Left kidney (tissue), 2 donors: ENCODE measurements around the gene KCNH6. TPM values are rescaled to one million over a fixed set of nuclear protein-coding genes. Genes with fewer than 3 reads are reported as not detected.
A peak's percentile ranks its signal among the peaks of the same experiment; 100 is the strongest.

Experiments used
- DNase-seq: peaks from one replicate; pipeline ENCODE4 v3.0.0-alpha.2; 2013
- polyA plus RNA-seq: library from polyadenylated mRNA; unstranded; fragments of 120-200 nt; gene quantifications from one replicate; pipeline ENCODE4 v1.2.1, GENCODE V29; 2013; ENCODE audit not compliant: insufficient read length

KCNH6 gene
- polyA plus RNA-seq, 1 donor: 2.2 TPM

DNA sequence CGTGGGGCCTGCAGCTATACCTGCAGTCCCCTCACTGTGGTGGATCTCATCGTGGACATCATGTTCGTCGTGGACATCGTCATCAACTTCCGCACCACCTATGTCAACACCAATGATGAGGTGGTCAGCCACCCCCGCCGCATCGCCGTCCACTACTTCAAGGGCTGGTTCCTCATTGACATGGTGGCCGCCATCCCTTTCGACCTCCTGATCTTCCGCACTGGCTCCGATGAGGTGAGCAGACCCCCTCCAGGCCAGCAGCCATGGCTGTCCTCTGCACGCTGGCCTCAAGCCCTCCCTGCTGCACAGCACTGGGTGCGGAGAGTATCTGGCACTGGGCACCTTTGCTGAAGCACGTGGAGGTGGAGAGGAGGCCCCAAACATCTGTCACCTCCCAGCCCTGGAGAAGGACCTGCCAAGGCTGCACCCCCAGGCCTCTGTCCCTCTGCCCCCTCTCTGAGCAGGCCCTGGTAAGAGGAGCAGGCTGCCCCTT is 11.0 kb downstream of the KCNH6 start:
- DNase-seq: no peak

DNA sequence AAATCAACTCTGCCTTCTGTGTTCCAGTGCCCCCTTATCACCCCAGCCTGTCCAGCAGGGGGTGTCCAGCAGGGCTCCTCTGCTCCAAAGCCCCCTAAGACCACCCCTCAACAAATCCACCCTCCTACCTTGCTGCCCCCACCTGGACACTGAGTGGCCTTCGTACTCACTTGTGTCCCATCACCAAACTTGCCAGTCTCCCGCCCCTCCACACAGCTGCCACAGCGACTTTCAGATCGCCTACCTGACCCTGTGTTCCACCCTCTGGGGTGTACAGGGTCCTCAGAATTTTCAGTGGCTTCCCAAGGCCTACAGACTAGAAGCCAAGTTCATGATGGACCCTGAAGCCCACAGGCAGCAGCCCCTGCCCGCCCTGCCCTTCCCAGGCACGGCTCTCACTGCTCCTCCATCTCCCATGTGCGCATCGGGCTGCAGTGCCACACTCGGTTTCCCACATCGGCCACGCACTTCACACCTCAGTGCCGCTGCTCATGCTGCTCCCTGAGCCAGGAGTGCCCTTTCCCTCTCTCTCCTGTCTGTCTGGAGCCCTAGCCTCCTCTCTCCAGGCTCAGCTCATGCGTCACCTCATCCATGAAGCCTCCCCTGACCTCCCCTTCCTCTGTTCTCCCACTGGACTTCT is 11.8 kb downstream of the KCNH6 start:
- DNase-seq: no peak

DNA sequence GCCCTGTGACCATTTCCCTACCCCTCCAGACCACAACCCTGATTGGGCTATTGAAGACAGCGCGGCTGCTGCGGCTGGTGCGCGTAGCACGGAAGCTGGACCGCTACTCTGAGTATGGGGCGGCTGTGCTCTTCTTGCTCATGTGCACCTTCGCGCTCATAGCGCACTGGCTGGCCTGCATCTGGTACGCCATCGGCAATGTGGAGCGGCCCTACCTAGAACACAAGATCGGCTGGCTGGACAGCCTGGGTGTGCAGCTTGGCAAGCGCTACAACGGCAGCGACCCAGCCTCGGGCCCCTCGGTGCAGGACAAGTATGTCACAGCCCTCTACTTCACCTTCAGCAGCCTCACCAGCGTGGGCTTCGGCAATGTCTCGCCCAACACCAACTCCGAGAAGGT is 12.5 kb downstream of the KCNH6 start:
- DNase-seq: no peak

DNA sequence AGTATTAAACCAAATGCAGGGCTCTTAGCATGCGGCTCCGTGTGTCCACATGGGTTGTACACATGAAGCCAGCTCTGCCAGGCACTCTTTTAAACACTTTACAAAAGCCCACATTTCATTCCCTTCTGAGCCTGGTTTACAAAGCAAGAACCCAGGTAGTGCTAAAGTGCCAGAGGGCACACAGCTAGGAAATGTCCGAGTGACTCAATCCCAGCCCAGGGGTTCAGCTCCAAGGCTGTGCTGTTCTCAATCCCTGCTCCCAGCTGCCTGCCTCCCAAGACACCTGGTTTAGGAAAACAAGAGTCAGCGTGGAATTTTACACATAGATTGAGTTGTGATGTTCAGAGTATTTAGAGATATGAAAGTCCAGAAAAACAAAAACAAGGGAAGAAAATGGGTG is 13.8 kb downstream of the KCNH6 start:
- no peak for DNase-seq

DNA sequence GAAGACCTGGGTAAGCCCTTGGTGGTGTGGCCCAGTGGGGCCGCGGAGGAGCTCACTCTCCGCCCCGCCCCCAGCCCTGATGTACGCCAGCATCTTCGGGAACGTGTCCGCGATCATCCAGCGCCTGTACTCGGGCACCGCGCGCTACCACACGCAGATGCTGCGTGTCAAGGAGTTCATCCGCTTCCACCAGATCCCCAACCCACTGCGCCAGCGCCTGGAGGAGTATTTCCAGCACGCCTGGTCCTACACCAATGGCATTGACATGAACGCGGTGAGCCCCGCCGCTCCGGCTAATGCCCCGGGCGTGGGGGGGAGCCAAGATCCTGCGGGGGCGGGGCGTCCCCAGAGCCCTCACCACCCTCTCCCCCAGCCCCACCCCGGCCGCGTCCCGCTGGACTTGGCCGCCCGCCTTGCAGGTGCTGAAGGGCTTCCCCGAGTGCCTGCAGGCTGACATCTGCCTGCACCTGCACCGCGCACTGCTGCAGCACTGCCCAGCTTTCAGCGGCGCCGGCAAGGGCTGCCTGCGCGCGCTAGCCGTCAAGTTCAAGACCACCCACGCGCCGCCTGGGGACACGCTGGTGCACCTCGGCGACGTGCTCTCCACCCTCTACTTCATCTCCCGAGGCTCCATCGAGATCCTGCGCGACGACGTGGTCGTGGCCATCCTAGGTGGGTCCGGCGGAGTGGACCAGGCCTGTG is 15.0 kb downstream of the KCNH6 start:
- DNase-seq: no peak

DNA sequence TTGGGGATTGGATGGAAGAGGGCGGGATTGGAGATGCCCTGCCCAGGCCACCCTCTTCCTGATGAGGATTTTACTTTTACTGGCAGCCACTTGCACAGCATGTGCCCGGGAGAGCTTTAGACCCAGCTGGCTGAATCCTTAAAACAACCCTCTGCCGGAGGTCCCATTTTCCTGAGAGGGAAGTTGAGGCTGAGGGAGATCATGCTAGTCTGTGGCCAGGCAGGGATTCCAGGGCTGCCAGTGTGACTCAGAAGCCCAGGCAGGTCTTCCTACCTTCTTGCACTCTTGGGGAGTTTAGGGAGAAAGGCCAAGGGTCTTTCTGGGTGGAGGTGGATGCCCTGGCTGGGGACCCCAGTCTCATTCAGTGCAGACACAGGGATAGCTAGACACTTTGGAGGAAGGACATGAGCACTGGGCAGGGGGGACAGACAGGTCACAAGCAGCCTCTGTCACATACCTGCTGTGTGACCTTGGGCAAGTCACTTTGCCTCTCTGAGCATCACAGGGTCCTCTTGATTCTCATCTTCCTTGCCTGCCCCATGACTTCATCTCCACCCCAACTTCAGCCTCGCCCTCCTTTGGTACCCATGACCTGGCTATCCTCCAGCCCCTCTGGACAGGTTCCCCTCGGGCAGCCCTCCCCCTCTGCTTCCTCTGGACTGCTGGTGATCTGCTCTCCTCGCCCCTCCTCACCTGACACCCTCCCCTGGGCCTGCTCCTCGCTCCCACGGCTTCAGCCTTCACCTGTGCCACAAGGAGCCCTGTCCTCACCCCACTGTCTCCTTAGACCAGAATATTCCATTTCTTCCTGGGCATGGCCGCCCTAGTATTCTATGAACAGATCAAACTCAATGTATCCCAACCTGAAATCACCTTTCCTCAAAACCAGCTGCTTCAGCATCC is 15.8 kb downstream of the KCNH6 start:
- no peak for DNase-seq

DNA sequence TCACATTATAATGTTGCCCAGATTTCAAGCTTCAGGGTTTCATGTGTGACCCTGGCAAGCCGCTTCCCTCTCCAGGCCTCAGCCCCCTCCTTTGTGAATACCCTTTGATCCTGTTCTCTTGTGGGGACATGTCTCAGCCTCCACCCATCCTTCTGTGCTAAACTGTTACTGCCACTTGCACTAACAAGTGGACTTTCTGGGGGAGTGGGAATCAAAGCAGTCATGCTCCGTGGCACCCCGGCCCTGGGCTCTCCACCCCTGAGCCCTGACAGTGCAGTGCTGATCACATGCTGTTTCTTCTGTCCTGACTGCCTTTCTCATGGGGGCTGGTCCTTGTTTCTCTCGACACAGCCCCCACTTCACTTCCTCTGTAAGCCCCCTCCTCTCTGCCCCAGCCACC is 17.4 kb downstream of the KCNH6 start:
- no peak for DNase-seq

DNA sequence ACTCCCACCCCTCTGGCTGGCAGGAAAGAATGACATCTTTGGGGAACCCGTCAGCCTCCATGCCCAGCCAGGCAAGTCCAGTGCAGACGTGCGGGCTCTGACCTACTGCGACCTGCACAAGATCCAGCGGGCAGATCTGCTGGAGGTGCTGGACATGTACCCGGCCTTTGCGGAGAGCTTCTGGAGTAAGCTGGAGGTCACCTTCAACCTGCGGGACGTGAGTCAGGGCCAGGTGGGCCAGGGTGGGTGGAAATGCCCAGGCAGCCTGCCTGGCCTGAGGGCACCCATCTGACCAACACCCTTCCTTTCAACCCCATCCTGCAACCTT is 19.0 kb downstream of the KCNH6 start:
- DNase-seq: no peak

DNA sequence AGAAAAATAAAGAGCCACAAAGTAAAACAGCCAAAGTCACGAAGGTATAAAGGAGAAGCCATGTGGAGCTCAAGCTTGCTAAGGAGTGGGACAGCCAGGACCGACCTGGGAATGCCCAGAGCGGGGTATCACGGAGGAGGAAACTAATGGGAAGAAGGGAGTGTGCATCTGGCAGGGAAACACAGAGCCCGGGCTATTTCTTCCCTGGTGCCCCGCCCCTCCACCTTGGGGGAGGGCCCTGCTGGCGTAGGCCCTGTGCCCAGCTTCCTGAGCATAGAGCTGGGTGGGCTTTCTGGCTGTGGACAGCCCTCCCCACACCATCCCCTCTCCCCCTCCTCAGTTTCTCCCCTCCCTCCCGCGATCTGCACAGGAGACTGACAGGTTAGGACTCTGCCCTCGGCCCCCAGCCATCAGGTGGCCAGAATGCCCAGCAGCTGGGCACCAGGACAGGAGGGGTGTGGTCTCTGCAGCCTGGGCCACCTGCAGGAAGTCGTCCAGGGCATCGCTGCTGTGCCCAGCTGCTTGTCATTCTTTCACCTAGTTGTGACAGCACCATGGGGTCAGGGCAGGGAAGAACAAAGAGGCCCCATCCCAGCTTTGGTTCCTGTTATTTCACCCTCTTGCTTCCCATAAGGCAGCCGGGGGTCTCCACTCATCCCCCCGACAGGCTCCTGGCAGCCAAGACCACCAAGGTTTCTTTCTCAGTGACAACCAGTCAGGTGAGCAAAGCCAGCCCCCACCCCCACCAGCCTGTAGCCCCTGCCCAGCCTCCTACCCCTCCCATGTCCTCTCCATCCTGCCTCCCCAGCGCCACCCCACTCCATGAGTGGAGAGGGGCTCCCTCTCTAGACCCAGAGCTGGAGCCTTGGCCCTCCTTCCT is 20.0 kb downstream of the KCNH6 start:
- DNase-seq: no peak

DNA sequence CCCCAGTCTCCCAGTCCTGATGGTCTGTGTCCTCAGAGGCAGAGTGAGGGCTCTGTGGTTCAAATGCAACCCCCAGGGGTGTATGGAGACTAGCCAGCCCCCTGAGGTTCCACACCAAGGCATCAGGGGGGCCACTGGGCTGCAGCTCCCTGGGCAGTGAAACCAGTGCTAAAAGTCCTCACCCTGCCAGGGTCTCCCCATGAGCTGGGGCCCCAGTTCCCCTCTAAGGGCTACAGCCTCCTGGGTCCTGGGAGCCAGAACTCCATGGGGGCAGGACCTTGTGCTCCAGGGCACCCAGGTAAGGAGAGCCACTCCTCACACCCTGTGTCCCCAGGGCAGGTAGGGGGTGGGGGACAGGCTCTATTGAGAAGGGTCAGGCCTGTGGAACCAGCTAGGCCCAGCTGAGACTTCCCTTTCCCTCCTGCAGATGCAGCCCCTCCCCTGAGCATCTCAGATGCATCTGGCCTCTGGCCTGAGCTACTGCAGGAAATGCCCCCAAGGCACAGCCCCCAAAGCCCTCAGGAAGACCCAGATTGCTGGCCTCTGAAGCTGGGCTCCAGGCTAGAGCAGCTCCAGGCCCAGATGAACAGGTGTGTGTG is 20.8 kb downstream of the KCNH6 start:
- DNase-seq: no peak

DNA sequence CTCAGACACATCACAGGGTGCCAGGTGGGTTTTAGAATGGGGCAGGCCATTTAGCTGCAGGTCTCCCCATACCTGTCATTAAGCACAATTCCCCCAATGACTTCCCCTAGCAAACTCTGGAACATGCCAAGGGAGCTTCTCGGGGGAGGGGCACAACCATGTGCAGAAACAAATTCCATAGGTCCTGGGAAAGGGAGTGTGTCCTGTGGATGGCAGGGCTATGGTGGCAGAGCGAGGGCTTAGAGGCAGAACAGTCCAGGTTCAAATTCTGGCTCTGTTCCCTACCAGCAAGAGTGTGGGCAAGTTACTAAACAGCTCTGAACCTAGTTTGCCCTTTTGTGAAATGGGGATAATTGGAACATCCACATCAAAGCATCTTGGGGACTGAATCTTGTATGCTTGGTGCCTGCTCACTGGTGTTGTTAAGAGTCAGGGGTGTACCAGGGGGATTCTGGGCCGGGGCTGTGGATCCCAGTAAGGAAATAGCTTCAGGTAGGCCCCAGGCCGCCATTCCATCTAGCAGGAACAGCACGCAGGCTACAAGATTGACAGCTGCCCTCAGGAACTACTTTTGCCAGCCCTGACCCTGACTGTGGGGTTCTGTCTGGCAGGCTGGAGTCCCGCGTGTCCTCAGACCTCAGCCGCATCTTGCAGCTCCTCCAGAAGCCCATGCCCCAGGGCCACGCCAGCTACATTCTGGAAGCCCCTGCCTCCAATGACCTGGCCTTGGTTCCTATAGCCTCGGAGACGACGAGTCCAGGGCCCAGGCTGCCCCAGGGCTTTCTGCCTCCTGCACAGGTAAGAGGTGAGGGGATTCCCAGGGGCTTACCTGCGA is 21.5 kb downstream of the KCNH6 start:
- DNase-seq: no peak

DNA sequence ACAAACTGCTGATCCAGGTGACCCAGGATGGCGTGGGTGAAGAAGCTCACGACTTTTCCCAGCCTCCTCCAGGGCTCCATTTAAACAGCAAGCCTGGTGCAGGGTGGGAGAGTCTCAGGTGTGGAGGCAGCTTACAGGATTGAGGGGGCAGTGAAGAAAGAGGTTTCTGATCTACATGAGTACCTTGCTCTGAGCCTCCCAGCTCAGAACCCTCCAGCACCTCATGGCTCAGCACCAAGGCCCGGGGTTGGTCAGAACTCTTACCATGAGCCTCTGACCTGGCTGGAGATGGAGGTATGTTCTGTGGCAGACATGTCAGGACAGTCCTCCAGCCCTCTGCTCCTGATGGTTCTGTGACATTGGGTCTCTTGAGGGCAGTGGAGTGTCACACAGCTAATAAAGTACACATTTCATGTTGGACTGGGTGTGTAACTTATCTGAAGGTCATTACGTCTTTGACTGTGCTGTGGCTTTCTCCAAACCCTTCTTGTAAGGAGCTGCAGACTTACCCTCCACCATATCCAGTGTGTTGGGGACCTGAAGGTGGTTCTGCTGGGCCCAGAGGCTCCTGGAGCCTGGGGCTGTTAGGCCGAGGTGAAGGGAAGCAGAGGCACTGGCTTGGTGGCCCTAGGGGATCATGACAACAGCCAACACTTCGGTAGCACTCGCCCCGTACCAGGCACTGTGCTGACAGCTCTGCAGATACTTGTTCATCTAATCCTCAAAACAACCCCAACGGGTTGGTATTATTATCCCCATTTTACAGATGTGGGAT is 23.3 kb downstream of the KCNH6 start:
- no peak for DNase-seq

DNA sequence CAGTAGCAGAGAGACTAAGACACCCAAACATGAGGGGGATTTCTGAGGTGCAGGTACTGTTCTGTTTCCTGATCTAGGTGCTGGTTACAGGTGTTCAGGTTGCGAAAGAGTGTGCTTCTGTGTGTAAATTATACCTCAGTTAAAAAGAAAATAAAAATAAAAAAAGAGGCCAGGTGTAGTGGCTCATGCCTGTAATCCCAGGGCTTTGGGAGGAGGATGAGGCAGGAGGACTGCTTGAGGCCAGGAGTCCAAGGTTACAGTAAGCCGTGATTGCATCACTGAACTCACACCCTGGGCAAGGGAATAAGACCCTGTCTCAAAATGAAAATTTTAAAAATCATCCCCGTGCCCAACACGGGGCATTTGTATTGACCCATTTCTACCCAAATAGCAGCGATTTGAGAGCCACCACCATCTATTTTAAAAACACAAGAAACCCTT is 23.9 kb downstream of the KCNH6 start:
- no peak for DNase-seq

DNA sequence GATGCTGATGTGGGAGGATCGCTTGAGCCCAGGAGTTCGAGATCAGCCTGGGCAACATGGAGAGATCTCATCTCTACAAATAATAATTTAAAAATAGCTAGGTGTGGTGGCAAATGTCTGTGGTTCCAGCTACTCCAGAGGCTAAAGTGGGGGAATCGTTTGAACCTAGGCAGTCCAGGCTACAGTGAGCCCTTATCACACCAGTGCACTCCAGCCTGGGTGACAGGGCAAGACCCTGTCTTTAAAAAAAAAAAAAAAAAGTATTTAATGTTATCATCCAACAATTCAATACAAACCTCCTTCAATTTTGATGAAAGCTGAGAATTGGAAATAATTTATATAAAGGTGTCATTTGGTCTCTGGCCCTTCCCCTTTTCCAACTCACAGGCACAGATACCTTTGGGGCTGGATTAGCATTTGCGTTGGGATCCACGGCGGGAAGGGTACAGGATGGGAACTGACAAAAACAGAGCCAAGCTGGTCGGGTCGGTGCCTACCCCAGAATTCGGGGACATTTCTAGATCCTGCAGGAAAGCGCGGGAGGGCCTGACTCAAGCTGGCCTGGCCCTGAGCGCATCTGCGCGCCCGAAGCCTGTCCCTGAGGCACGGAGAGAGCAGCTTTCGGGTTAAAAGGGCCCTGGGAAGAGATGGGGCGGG is 26.3 kb downstream of the KCNH6 start:
- DNase-seq: no peak

DNA sequence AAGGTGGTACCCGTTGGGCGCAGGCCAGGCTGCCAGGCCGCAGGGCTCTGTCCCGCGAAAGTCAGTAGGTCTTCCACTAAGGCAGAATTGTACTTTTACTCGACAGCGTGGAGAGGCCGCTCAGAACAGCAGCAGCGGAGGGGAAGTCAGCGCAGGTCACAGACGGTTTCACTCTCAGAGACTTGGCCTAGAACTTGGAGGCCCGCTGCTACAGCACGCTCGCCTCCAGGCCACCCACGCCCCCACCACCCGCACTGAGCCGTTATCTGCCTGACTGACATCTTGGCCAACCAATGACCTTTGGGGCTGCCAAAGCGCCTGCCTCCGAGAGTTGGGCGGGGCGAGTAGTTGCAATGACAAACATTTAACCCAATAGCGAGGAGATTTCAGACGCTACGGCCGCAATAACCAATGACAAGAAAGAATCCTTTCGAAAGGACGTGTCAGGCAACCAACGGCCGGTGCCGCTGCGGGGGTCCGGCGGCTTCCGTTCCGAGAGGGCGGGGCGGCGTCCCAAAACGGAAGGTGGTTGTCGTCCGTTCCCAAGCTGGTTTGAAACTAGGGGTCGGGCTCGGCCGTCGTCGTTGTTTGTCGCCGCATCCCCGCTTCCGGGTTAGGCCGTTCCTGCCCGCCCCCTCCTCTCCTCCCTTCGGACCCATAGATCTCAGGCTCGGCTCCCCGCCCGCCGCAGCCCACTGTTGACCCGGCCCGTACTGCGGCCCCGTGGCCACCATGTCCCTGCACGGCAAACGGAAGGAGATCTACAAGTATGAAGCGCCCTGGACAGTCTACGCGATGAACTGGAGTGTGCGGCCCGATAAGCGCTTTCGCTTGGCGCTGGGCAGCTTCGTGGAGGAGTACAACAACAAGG is 27.0 kb downstream of the KCNH6 start, which contains the start of gene DCAF7:
Gene DCAF7, plus strand, starts transcription at position 532 of the 871 bp plus-strand sequence. Its CDS starts 201 bp downstream, at position 733.
- DNase-seq: peak; percentile 100

DNA sequence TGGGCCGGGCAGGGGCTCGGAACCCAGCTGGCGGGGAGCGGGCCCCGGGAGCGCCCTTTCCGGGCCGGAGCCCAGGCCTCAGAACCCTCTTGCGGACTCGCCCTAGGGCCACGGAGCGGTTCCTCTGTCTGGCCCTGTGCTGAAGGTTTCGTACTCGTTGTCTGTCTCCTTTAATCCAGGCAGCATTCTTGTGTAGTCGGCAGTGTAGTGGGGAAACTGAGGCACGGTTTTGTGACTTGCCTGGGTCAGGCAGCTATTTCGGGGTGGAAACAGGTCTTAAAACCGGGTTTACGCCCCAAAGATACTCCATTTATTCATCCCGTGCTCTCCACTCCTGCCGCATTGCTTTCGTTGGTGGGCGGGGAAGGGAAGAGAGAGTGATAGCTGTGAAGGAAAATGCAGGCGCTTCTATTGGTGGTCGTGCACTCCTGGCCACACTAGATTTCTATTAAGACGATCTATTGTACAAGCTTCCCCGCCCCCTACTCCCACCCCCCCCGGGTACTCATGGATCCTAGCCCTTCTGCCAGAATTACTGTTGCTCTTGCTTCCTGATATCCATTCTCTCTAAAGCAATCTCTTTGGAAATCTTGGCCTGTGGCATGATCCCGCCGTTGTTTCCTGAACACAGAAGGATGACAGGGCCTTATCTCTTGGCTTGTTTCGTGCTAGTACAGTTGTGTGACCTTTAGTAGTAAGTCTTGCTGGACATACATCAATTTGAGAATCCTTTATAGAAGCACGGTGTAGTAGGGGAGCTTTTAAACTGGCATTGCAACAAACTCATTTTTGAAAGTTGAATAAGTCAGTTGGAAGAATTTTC is 27.9 kb downstream of the KCNH6 start:
- no peak for DNase-seq

DNA sequence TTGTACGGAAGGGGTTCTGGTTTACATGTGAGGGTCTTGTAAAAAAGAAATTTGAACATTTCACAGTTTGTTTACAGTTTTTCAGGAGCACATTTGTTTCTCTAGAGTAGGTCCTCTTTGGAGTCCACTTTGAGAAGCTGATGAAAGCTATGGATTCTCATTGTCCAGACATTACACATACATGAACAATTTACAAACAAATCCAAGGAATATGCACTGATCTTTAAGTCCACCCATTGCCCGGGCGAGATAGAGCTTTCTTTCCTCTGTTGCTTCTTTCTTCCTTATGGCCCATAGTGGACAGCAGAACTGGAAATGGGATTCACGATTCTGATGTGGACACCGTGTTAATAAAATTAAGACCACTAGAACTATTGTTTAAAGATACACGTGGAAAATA is 29.1 kb downstream of the KCNH6 start:
- DNase-seq: no peak
